Cardiac fibroblast (primary cell): ENCODE measurements around the gene CCDC3.
A peak's percentile ranks its signal among the peaks of the same experiment; 100 is the strongest.

Experiments
- DNase-seq, 2 donors: peaks; one replicate each; pipeline versions ENCODE4 v3.0.0 to v3.0.0-alpha.2; 2010; ENCODE audit warnings: low read depth in 2 of 2
- H3K4me3 ChIP-seq, 2 donors: replicated peaks in 1 of 2; 1 replicate in 1 of 2; 2 replicates in 1 of 2; pipeline ENCODE4 v1.5.1; 2011; ENCODE audit warnings: low read depth in 2 of 2, low read length in 2 of 2, mild to moderate bottlenecking in 2 of 2, moderate library complexity in 1 of 2
- TF ChIP-seq, protein P1 (sequence below): IDR thresholded peaks from one replicate; pipeline ENCODE4 v1.5.1; 2011; ENCODE audit warnings: low read depth, mild to moderate bottlenecking, low read length, inconsistent platforms

Gene CCDC3

DNA sequence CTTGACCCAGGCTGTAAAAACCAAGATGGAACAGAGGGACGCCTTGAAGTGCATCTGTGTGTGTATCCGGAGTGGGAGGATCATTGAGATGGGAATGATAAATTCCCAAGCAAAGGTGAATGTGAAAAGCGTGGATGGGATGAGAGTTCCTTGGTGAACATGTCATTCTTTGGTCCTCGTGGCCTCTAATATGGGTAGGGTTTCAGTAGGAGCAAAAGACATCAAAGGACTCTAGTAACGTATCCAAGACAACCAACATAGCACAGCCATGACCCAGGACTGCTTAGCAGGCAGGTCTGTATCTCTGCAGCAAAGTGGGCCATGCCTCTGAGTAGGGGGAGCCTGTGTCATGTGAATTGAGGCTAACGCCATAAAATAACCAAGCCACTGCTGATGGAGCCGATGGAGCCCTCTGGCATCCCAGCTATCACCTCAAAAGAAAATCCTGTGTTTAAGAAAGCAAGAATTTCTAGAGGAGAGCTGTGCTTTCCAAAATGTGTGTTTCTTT, 98.6 kb downstream of the CCDC3 start:
- no peak for DNase-seq
- H3K4me3 ChIP-seq: no peak overlapping the region
- TF ChIP-seq, protein P1, sequence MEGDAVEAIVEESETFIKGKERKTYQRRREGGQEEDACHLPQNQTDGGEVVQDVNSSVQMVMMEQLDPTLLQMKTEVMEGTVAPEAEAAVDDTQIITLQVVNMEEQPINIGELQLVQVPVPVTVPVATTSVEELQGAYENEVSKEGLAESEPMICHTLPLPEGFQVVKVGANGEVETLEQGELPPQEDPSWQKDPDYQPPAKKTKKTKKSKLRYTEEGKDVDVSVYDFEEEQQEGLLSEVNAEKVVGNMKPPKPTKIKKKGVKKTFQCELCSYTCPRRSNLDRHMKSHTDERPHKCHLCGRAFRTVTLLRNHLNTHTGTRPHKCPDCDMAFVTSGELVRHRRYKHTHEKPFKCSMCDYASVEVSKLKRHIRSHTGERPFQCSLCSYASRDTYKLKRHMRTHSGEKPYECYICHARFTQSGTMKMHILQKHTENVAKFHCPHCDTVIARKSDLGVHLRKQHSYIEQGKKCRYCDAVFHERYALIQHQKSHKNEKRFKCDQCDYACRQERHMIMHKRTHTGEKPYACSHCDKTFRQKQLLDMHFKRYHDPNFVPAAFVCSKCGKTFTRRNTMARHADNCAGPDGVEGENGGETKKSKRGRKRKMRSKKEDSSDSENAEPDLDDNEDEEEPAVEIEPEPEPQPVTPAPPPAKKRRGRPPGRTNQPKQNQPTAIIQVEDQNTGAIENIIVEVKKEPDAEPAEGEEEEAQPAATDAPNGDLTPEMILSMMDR: no peak

DNA sequence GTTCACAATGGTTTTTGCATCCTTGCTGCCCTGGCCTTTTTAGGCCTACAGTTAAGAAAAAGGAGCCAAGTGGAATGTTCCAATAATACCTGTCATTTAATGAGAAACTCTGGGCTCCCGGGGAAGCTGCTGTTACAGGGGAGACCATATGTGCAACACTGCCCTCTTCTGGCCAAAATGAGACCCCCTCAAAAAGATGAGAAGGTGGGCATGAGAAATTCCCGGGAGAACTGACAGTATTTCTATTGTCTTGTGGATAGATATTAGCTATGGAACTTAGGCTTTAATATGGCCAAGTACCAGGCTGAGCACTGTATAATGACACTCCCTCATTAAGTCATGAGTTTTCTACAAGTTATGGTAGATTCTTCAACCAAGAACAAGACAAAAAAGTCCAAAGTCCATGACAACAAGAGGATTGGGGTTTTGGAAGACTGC, 99.4 kb downstream of the CCDC3 start:
- TF ChIP-seq, protein P1: peak; percentile 75
- DNase-seq: peak; percentile 66 to 76
- H3K4me3 ChIP-seq: no peak overlapping the region

DNA sequence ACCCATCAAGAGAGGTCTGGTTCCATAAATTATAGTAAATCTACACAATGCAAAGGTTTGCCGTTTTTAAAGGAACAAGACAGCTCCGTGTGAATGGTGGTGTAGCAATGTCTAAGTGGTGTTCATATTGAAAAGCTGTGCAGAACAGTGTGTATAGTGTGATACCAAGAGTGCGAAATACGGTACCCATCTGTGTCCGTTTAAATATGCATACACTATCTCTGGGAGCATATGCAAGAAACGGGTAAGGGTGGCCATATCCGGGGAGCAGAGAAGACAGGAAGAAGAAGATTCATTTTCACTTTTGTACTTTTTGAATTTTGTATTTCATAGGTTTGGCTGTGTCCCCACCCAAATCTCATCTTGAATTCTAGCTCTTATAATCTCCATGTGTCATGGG, 102.0 kb downstream of the CCDC3 start:
- H3K4me3 ChIP-seq: no peak overlapping the region
- TF ChIP-seq, protein P1: no peak
- no peak for DNase-seq

DNA sequence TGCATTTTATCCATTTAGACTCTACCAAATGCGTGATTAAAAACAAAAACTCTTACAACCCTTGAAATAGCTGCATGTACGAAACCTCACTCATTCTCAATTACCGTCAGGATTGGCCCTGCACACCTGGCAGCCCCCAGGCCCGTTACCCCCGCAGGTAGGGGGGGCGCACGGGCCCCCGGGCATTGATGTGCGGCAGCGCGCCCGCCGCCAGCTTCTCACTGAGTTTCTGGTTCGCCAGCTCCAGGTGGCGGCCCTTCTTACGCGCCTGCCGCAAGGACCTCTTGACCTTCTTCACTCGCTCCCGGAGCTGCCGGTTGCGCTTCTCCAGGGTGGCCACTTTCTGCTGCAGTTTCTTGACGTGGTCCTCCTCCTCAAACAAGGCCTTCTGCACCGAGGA, 103.2 kb downstream of the CCDC3 start:
- no peak overlapping the region for H3K4me3 ChIP-seq
- TF ChIP-seq, protein P1: no peak
- no peak for DNase-seq

DNA sequence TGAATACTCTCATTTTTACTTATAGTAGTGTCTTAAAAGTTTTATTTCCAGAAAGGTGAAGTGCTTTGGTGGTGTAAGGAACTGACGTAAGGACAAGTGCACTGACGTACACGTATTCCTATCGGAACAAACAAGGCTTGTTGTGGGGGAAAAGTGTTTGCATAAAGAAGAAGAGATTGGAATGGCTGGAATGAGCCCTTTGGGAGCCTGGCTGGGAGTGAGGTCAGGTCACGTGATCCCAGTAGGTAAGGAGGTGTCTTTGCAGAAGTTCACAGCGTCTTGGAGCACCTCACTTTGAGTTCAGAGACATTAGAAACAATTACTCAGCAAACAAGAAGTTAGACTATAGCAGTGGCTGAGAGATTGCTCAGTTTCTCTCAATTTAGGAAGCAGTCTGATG, 104.2 kb downstream of the CCDC3 start:
- no peak for DNase-seq
- TF ChIP-seq, protein P1: no peak
- H3K4me3 ChIP-seq: no peak overlapping the region

DNA sequence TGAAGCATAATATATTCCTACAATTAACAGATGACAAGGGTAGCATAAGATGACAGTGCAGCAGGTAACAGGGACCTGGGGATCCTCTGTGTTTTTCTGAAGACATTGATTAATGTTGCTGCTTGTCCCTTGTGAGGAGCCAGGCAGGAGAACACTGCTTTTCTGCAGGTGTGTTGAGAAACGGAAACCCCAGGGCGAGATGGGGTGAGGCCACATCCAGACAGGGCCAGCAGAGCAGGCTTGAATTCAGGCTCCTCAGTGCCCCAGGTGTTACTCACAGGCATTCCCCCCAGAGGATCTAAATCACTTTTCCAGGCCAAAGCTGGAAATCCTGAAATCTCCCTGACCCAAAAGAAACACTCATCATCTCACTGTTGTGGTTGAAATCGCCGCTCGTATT, 105.3 kb downstream of the CCDC3 start:
- H3K4me3 ChIP-seq: no peak overlapping the region
- TF ChIP-seq, protein P1: no peak
- DNase-seq: no peak

DNA sequence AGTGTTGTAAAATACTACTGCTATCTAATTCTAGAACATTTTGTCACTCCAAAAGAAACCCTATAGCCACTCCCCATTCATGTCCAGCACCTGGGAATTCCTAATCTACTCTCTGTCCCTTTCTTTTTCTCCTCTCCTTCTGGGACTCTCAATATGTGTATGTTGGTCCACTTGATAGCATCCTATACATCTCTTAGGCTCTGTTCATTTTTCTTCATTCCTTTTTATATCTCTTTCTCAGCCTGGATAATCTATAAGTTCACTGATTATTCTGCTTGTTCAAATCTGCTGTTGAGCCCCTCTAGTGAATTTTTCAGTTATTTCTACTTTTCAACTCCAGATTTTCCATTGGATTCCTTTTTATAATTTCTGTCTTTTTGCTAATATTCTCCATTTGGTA, 108.6 kb downstream of the CCDC3 start:
- H3K4me3 ChIP-seq: no peak overlapping the region
- TF ChIP-seq, protein P1: no peak
- DNase-seq: no peak
